Measurements from ENCODE around the gene CEP70.
"Not testable (repeated sequence)": the region's sequence is repeated elsewhere in the genome, so short reads cannot be mapped to it uniquely, and the experiment has no call there.

Gene CEP70

DNA sequence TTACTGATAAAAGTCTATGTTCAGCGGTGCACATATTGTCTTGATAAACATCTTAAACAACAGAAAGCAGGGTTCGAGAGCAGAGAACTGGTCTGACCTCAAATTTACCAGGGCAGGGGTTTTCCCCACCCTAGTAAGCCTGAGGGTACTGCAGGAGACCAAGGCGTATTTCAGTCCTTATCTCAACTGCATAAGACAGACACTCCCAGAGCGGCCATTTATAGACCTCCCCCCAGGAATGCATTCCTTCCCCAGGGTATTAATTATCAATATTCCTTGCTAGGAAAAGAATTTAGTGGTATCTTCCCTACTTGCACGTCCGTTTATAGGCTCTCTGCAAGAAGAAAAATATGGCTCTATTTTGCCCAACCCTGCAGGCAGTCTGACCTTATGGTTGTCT is 107.5 kb downstream of the CEP70 start:
- not testable (repeated sequence) for H3K9ac ChIP-seq (ENCODE audit: low read length); H3K36me3 ChIP-seq (ENCODE audit: control insufficient read depth, insufficient read depth, low read length)

DNA sequence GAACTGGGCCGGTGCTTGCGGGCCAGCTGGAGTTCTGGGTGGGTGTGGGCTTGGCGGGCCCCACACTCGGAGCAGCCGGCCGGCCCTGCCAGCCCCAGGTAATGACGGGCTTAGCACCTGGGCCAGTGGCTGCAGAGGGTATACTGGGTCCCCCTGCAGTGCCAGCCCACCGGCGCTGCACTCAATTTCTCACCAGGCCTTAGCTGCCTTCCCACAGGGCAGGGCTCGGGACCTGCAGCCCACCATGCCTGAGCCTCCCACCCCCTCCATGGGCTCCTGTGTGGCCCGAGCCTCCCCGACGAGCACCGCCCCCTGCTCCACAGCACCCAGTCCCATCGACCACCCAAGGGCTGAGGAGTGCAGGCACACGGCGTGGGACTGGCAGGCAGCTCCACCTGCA is 109.4 kb downstream of the CEP70 start:
- H3K27me3 ChIP-seq (ENCODE audit: control insufficient read depth, insufficient read depth, low read length); H3K4me3 ChIP-seq (ENCODE audit: low read depth, low read length); H3K9ac ChIP-seq (ENCODE audit: low read length); H3K36me3 ChIP-seq (ENCODE audit: control insufficient read depth, insufficient read depth, low read length); H3K4me1 ChIP-seq (ENCODE audit: control insufficient read depth, insufficient read depth, low read length); H3K27ac ChIP-seq (ENCODE audit: low read depth, low read length): not testable (repeated sequence)
- peaks cover 42% of the 10 kb centered on the region for H3K9me3 ChIP-seq (ENCODE audit: control insufficient read depth, insufficient read depth, low read depth, low read length)

More for the DNA sequence above, 107.5 kb downstream of the CEP70 start:
- not testable (repeated sequence) for H3K4me3 ChIP-seq (ENCODE audit: low read depth, low read length); H3K4me1 ChIP-seq (ENCODE audit: control insufficient read depth, insufficient read depth, low read length); H3K27me3 ChIP-seq (ENCODE audit: control insufficient read depth, insufficient read depth, low read length); H3K27ac ChIP-seq (ENCODE audit: low read depth, low read length)
- H3K9me3 ChIP-seq (ENCODE audit: control insufficient read depth, insufficient read depth, low read depth, low read length), result peaks cover 49% of the 10 kb centered on the region

DNA sequence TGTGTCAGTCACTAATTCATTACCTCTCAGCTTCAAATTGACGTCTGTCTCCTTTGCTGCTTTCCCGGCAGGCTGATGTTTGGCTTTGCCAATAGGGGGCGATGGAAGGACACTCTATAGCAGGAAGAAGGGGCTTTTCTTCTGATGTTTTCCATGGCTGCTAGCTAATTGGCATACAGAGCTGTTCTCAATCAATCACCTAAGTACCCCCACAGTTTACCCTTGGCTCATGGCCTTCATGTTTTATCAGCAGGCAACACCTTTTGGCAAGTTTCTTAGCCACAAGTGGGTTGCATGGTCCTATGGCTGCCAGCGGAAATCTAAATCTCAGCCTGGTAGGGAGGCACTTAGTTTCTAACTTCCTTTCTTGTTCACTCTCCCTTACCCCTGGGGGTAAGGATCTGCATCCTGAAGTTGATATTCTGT is 114.6 kb downstream of the CEP70 start:
- no peaks in the 10 kb centered on the region; the same call in 1 of the 2 replicates for H3K36me3 ChIP-seq (ENCODE audit: control insufficient read depth, insufficient read depth, low read length)
- H3K9me3 ChIP-seq (ENCODE audit: control insufficient read depth, insufficient read depth, low read depth, low read length), result 0 out of 2 replicates have a peak, but pooled peaks cover 4% of the 10 kb centered on the region
- H3K9ac ChIP-seq (ENCODE audit: low read length), result no peak overlapping the region
- no peak overlapping the region for H3K4me3 ChIP-seq (ENCODE audit: low read depth, low read length)
- H3K27me3 ChIP-seq (ENCODE audit: control insufficient read depth, insufficient read depth, low read length), result no peaks in the 10 kb centered on the region
- no peaks in the 10 kb centered on the region for H3K4me1 ChIP-seq (ENCODE audit: control insufficient read depth, insufficient read depth, low read length)
- H3K27ac ChIP-seq (ENCODE audit: low read depth, low read length), result no peak overlapping the region

DNA sequence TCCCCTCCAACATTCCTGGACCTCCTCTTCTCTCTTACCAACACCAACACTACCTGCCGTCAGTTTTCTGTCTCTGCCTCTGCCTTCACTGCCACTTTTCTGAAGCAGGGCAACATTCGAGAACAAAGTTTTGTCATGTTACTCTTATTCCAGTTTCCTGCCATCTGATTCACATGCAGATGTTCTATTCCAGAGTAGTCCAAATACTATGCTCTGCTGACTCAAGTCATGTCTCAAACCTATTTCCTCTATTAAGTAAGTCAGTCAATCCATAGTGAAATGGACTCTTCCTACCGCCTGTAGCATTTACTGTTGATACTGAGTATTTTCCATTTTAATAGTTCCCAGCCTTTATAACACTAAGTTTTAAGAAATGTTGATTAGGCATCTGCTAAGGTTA is 116.3 kb downstream of the CEP70 start:
- Histone ChIP-seq H3K36me3 (ENCODE audit: control insufficient read depth, insufficient read depth, low read length) (peaks cover 2% of the 10 kb centered on the region), H3K4me1 (ENCODE audit: control insufficient read depth, insufficient read depth, low read length) (no peaks in the 10 kb centered on the region), H3K4me3 (ENCODE audit: low read depth, low read length) (no peak overlapping the region), H3K27ac (ENCODE audit: low read depth, low read length) (no peak overlapping the region), H3K9me3 (ENCODE audit: control insufficient read depth, insufficient read depth, low read depth, low read length) (no peaks in the 10 kb centered on the region), H3K9ac (ENCODE audit: low read length) (no peak overlapping the region), H3K27me3 (ENCODE audit: control insufficient read depth, insufficient read depth, low read length) (no peaks in the 10 kb centered on the region)

DNA sequence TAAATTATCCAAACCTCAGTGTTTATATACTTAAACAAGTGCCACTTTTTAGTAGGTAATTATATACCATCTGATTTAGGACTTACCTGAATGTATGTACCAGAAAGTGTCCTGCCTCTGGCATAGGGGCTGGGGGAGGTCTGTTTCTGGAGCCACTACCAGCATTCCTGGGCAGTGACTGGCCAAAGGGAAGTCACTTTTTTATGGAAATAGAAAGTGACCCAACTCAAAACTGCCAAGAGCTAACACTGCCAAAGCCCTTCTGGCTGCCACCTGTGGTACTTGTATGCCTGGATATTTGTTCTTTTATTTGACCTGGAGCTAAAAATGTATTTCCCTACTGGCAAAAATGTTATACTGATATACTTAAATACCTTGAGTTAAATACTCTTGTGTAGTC is 116.9 kb downstream of the CEP70 start:
- Histone ChIP-seq H3K27ac (ENCODE audit: low read depth, low read length) (no peak overlapping the region), H3K27me3 (ENCODE audit: control insufficient read depth, insufficient read depth, low read length) (no peaks in the 10 kb centered on the region), H3K9ac (ENCODE audit: low read length) (no peak overlapping the region), H3K36me3 (ENCODE audit: control insufficient read depth, insufficient read depth, low read length) (peaks cover 7% of the 10 kb centered on the region), H3K4me1 (ENCODE audit: control insufficient read depth, insufficient read depth, low read length) (no peaks in the 10 kb centered on the region), H3K9me3 (ENCODE audit: control insufficient read depth, insufficient read depth, low read depth, low read length) (no peaks in the 10 kb centered on the region), H3K4me3 (ENCODE audit: low read depth, low read length) (no peak overlapping the region)

DNA sequence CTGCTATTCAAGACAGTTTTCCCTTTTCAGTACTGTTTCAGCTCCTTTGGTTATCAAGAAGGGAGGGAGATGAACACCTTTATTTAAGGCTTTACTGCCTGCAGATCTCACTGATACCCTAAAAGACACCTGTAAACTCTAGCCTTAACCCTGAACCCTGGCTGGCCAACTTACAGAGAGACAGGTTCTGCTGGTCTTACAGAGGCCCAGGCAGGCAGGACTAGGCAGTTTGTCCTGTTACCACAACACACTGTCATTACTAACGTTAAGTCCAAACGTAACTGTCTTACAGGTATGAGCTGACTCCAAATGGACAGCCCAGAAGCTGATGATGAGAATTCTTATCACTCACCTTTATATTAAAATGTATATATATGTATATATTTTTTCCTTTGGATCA is 117.5 kb downstream of the CEP70 start:
- Histone ChIP-seq H3K9ac (ENCODE audit: low read length) (no peak overlapping the region), H3K27me3 (ENCODE audit: control insufficient read depth, insufficient read depth, low read length) (no peaks in the 10 kb centered on the region), H3K4me3 (ENCODE audit: low read depth, low read length) (no peak overlapping the region), H3K27ac (ENCODE audit: low read depth, low read length) (no peak overlapping the region), H3K9me3 (ENCODE audit: control insufficient read depth, insufficient read depth, low read depth, low read length) (no peaks in the 10 kb centered on the region), H3K4me1 (ENCODE audit: control insufficient read depth, insufficient read depth, low read length) (no peaks in the 10 kb centered on the region), H3K36me3 (ENCODE audit: control insufficient read depth, insufficient read depth, low read length) (peaks cover 7% of the 10 kb centered on the region)

DNA sequence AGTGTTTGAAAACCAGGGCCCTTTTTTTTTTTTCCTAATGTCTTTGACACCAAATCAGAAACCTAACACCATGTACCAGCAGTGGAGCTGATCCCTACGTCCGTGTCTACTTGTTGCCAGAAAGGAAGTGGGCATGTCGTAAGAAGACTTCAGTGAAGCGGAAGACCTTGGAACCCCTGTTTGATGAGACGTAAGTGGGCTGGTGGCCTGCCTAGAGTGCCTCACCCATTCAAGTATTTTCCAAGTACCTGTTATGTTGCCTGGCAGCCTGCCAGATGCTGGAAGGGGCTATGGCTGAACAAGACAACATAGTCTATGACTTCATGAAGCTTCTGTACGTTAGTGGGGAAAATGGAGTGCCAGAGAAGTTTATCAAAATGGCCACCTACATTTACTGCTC is 119.9 kb downstream of the CEP70 start:
- no peaks in the 10 kb centered on the region for H3K4me1 ChIP-seq (ENCODE audit: control insufficient read depth, insufficient read depth, low read length)
- no peaks in the 10 kb centered on the region for H3K27me3 ChIP-seq (ENCODE audit: control insufficient read depth, insufficient read depth, low read length)
- H3K27ac ChIP-seq (ENCODE audit: low read depth, low read length), result no peak overlapping the region
- no peaks in the 10 kb centered on the region for H3K9me3 ChIP-seq (ENCODE audit: control insufficient read depth, insufficient read depth, low read depth, low read length)
- no peak overlapping the region for H3K9ac ChIP-seq (ENCODE audit: low read length)
- H3K36me3 ChIP-seq (ENCODE audit: control insufficient read depth, insufficient read depth, low read length), result peaks cover 17% of the 10 kb centered on the region
- H3K4me3 ChIP-seq (ENCODE audit: low read depth, low read length), result no peak overlapping the region

DNA sequence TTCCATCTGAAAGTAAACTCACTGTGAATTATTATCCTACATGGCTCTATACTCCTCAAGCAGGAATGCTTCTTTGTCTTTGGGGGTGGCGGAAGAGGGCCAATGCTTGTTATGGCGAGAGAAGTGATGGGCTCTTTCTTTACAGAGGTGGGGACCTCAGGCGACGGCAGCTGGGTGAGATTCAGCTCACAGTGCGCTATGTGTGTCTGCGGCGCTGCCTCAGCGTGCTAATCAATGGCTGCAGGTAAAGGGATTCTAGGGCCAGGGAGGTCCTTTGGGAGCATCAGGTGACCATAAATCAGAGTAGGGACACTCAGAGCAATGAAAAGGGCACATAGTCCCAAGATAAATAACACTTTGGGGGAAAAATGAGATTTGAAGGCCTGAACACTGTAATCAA is 120.7 kb downstream of the CEP70 start:
- Histone ChIP-seq H3K27me3 (ENCODE audit: control insufficient read depth, insufficient read depth, low read length) (no peaks in the 10 kb centered on the region), H3K36me3 (ENCODE audit: control insufficient read depth, insufficient read depth, low read length) (peaks cover 24% of the 10 kb centered on the region), H3K4me1 (ENCODE audit: control insufficient read depth, insufficient read depth, low read length) (no peaks in the 10 kb centered on the region), H3K9ac (ENCODE audit: low read length) (no peak overlapping the region), H3K27ac (ENCODE audit: low read depth, low read length) (no peak overlapping the region), H3K4me3 (ENCODE audit: low read depth, low read length) (no peak overlapping the region), H3K9me3 (ENCODE audit: control insufficient read depth, insufficient read depth, low read depth, low read length) (no peaks in the 10 kb centered on the region)

DNA sequence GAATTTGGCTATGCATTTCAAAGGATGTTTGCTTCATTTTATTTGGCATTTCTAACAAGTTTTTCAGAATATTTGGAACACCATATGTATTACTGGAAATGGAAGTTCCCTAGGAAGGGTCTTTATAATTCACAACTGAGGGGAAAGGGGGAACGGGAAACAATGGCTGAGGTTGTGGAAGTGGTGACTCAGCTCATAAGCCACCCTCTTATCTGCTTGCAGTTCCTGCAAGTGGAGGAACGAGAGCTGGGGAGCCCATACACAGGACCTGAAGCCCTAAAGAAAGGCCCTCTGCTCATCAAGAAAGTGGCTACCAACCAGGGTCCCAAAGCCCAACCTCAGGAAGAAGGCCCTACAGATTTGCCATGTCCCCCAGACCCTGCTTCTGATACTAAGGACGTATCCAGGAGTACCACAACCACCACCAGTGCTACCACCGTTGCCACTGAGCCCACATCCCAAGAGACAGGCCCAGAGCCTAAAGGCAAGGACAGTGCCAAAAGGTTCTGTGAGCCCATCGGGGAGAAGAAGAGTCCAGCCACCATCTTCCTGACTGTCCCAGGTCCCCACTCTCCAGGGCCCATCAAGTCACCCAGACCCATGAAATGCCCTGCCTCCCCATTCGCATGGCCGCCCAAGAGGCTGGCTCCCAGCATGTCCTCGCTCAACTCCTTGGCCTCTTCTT is 121.8 kb downstream of the CEP70 start:
- Histone ChIP-seq H3K9me3 (ENCODE audit: control insufficient read depth, insufficient read depth, low read depth, low read length) (no peaks in the 10 kb centered on the region), H3K4me1 (ENCODE audit: control insufficient read depth, insufficient read depth, low read length) (no peaks in the 10 kb centered on the region), H3K9ac (ENCODE audit: low read length) (no peak overlapping the region), H3K27ac (ENCODE audit: low read depth, low read length) (no peak overlapping the region), H3K36me3 (ENCODE audit: control insufficient read depth, insufficient read depth, low read length) (peaks cover 29% of the 10 kb centered on the region), H3K27me3 (ENCODE audit: control insufficient read depth, insufficient read depth, low read length) (no peaks in the 10 kb centered on the region), H3K4me3 (ENCODE audit: low read depth, low read length) (no peak overlapping the region)

DNA sequence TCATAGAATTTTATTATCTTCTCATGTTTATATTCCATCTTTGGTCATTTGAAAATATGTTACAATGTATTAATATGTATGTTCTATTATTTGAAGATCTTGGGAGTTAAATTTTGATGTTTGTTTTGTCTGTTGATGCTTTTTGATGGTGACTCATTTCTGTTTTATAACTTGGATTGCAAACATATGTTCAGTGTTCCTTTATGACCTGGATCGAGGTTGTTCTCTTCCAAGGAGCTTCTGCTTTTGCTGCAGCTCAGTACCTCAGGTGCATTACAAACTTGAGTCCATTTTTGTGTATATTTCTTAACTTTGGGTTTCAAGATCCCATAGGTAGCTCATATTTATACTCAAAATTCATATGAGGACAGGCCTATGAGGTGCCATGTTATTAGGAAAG is 122.6 kb downstream of the CEP70 start:
- no peak overlapping the region for H3K27ac ChIP-seq (ENCODE audit: low read depth, low read length)
- H3K4me1 ChIP-seq (ENCODE audit: control insufficient read depth, insufficient read depth, low read length), result no peaks in the 10 kb centered on the region
- no peaks in the 10 kb centered on the region for H3K9me3 ChIP-seq (ENCODE audit: control insufficient read depth, insufficient read depth, low read depth, low read length)
- H3K36me3 ChIP-seq (ENCODE audit: control insufficient read depth, insufficient read depth, low read length), result peaks cover 29% of the 10 kb centered on the region
- H3K27me3 ChIP-seq (ENCODE audit: control insufficient read depth, insufficient read depth, low read length), result no peaks in the 10 kb centered on the region
- no peak overlapping the region for H3K4me3 ChIP-seq (ENCODE audit: low read depth, low read length)
- H3K9ac ChIP-seq (ENCODE audit: low read length), result no peak overlapping the region

DNA sequence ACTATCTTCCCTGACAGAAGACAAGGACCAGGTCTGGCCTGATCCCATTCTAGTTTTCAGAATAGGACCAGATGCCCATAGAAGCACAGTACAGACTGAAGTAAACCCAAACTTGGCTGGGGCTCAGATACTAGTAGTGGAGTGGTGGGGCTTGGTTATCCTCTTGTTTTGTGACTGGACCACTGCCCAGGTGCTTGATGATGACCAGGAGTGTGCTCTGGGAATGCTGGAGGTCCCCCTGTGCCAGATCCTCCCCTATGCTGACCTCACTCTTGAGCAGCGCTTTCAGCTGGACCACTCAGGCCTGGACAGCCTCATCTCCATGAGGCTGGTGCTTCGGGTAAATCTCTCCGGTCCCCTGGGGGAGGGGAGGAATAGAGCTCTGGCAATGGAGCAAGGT is 123.4 kb downstream of the CEP70 start:
- Histone ChIP-seq H3K36me3 (ENCODE audit: control insufficient read depth, insufficient read depth, low read length) (peaks cover 29% of the 10 kb centered on the region), H3K9ac (ENCODE audit: low read length) (no peak overlapping the region), H3K27ac (ENCODE audit: low read depth, low read length) (no peak overlapping the region), H3K4me1 (ENCODE audit: control insufficient read depth, insufficient read depth, low read length) (no peaks in the 10 kb centered on the region), H3K9me3 (ENCODE audit: control insufficient read depth, insufficient read depth, low read depth, low read length) (no peaks in the 10 kb centered on the region), H3K4me3 (ENCODE audit: low read depth, low read length) (no peak overlapping the region), H3K27me3 (ENCODE audit: control insufficient read depth, insufficient read depth, low read length) (no peaks in the 10 kb centered on the region)

DNA sequence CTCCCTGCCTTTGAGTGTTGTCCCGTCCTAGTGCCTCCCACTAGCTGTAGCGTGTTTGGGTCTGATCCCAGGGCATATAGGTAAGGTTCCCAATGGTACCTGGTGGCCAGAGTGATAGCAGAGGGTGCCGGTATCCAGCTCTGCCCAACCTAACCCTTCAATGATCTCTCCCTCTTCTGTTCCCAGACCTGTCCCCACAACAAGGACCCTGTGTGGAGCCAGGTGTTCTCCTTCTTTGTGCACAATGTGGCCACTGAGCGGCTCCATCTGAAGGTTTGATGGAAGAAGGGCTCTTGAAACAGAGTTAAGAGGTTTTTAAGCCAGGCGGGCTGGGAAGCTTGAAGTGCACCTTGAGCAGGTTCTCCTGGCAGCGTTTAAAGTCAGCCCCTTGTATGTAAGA is 124.2 kb downstream of the CEP70 start:
- Histone ChIP-seq H3K36me3 (ENCODE audit: control insufficient read depth, insufficient read depth, low read length) (peaks cover 31% of the 10 kb centered on the region), H3K9me3 (ENCODE audit: control insufficient read depth, insufficient read depth, low read depth, low read length) (no peaks in the 10 kb centered on the region), H3K27me3 (ENCODE audit: control insufficient read depth, insufficient read depth, low read length) (no peaks in the 10 kb centered on the region), H3K9ac (ENCODE audit: low read length) (no peak overlapping the region), H3K27ac (ENCODE audit: low read depth, low read length) (no peak overlapping the region), H3K4me1 (ENCODE audit: control insufficient read depth, insufficient read depth, low read length) (no peaks in the 10 kb centered on the region), H3K4me3 (ENCODE audit: low read depth, low read length) (no peak overlapping the region)
